NCI-H2227 (cell line): ENCODE measurements around the gene MLPH.

Experiments used
- DNase-seq: peaks from one replicate; lab custom pipeline; 2025; ENCODE audit not compliant: unreplicated experiment; lab: John Stamatoyannopoulos, UW

Gene MLPH

GRCh38 chr2:237475704-237476141 is 11.3 kb upstream of the MLPH start:
- DNase-seq, result no peak

GRCh38 chr2:237478095-237478494 is 9.0 kb upstream of the MLPH start:
- DNase-seq, result no peak

DNA sequence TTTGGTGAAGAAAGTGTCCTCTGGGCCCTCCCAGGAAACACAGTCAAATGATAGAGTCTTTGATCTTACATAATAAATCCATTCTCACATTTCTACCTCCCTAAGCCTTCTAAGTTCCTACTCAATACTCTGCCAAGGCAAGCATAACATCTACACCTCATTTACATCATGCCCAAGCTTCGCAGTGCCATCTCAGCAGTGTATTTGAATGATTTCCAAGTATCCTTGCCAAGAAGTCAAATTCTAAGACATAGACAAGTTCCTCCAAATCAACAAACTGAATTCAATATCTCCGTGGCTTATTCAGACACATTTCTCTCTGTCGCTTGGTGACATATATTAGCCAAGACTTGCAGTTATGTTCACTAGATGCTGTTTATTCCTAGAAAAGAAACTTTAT is 8.1 kb upstream of the MLPH start:
- no peak for DNase-seq

- DNase-seq, result no peak
Measured at GRCh38 chr2:237479747-237480146, 7.3 kb upstream of the MLPH start.

DNA sequence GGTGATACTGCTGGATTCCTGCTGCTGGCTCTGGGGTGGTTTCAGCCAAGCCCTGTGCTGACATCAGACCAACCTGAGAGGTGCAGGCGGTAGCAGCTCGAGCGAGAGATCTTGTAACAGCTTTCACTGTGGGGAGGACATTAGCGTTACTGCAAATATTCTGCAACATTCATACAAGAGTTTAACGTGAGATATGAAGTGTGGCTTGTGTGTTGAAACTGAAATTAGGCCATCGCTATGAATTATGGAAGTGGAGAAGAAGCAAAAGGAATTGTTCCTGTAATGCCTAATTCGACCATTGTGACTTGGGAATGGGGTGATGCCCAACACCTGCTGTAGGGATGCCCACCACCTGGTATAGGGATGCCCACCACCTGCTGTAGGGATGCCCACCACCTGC is 6.5 kb upstream of the MLPH start:
- no peak for DNase-seq

DNA sequence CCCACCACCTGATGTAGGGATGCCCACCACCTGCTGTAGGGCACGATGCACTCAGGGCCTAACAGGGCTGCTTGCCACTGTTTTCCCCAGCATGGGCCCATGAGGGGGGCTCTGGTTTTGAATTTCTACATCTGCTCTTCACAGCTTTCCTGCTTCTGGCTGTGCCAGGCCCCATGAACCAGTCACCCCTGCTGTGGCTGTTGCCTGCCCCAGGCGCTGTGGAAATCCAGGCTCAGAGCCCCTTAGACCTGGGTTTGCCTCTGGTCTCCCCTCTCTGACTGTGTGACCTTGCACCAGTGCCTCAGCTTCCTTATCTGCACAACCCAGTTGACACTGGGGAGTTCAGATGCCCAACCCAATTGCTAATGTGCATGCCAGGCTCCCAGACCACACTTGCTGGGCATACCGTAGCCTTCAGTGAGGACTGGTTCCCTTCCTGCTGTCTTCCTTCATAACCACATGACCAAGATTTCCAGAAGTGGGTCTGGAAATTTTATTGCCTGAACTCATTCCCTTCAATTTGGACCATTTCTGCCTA is 6.0 kb upstream of the MLPH start:
- DNase-seq, result no peak

- no peak for DNase-seq
Measured at GRCh38 chr2:237482485-237482884, 4.6 kb upstream of the MLPH start.

DNA sequence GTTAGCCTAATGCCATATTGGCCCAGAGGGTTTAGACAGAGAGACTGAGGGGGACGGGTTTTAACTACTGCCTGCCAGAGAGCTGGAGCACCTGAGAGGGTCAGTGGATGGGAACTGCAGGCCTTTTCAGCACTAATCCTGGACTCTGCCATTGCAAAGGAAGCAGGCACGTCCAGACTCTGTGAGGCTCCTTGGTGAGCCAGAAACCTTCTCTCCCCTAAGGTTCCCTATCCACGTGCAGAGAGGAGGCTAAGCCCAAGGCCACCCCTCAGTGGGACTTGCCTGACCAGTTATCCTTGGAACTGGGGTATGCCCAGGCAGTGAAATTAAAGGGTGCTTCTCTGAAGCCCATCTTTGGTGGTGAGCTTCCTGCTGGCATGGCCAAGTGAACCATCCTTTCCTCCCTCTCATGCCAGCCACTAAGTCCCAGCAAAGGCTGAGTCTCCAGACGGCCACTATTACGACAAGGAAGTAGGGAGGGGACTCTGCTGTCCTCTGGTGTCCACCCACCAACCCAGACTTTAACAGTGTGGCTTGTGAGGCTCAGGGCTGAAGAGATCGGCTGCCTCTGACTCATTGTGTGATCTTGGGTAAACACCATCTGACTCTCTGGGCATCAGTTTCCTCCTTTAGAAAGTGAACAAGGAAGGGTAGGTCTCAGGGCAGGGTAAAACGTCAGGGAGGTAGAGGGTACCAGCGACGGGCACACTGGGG is 3.9 kb upstream of the MLPH start:
- no peak for DNase-seq

DNA sequence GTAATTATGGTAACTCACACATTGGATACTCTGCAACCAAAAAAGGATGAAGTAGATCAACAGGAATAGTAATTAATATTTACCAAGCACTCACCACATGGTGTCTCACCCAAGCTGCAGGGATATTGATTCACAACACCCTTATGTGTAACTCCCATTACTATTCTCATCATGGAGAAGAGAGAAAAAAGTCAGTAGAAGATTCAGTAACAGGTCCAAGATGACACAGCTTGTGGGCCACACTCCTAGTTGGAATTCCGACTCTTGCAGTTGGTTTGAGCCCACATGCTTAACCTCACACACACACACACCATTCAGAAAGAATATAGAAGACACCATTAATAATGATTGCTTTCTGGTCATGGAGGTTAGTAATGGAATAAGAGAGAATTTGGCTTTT is 1.7 kb upstream of the MLPH start:
- DNase-seq, result no peak

DNA sequence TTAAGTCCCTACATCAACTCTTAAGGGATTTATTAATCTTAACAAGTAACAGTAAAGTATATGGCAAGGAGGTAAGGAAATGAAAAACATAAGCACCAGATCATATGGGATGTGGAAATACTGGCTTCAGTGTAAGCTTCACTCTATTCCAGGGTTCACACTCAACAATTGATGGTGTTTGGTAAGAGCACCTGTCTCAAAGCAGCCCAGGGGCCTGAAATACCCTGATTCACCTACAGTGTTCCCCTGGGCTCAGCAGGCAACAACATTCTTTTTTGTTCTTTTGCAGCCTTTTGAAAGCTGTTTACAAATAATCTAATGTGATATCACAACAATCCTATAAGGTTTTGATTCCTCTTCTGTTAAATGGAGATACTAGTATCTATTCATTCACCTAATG is 1.2 kb upstream of the MLPH start:
- DNase-seq, result no peak

GRCh38 chr2:237486334-237486818 is 675 bp upstream of the MLPH start:
- DNase-seq, result no peak

DNA sequence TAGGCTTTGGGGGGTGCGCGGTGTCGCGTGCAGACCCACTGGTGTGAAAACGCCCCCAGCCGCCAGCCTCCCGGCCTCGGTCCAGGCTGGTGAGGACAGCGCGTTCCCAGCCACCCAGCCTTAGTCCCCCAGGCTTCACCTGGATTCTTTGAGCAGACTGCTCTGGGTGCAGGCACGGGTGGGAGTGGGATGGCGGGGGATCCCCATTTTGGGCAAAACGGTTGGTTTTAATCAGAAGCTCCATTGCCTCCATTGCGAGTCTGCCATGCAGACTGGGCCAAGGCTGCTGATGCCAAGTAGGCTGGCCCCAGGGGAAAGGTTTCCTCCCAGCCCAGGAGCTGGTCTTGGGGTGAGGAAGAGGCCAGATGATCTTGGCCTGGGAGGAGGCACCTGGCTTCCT is 445 bp downstream of the MLPH start:
- DNase-seq, result no peak

DNA sequence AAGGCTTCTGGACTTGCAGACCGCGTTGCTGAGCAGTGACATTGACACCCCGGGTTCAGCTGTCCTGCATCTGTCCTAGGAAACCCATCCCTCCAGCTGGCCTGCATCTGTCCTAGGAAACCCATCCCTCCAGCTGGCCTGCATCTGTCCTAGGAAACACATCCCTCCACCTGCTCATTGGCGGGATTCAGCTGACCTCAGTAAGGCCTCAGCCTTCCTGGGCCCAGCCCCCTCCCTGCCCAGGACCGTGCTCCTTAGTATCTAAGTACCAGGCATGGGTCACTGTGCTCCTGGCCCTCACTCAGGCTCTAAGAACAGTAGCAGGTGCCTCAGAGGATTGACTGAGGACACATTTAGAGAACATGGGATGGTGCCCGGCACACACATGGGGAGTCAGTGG is 1.2 kb downstream of the MLPH start:
- no peak for DNase-seq

DNA sequence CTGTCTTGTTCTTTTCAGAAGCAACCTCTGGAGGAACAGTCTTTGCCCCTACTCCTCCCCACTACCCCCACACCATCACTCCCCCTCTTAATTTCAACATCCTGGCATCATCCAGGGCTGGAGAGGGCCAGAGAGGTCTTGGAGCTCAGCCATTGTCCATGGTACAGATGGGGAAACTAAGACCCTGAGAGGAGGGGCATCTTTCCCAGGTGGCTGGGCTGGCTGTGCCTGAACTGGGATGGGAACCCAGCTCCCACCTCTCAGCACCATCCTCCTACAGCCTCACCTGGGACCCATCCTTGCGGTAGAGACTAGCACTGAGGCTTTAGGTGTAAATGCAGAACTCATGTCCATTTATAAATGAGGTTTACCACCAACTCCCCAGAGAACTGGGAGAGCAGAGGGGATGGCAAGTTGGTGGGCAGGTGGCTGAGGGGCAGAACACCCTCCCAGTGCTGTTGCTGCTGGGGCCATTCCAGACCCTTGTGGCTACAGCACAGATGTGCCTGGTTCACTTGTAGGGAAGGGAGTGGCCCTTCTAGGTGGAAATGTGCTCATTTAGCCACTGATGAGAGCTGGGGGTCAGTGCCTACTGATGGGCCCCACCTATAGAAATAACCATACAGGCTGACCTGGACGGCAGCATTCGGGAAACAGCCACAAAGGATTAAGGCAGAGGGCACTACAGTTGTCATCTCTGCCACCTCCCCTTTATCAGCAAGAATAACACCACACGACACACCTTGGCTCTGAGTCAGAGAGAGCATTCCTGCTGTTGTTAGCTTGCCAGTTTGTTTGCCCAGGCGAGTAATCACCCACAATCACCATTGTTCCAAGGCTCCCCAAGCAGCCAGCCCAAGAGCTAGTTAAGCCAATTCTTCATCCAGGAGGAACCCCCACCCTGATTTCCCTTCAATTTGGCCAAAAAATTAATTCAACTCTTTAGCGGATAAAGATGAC is 2.1 kb downstream of the MLPH start:
- DNase-seq, result no peak

- DNase-seq, result no peak
Measured at GRCh38 chr2:237490009-237490711, 3.1 kb downstream of the MLPH start.

DNA sequence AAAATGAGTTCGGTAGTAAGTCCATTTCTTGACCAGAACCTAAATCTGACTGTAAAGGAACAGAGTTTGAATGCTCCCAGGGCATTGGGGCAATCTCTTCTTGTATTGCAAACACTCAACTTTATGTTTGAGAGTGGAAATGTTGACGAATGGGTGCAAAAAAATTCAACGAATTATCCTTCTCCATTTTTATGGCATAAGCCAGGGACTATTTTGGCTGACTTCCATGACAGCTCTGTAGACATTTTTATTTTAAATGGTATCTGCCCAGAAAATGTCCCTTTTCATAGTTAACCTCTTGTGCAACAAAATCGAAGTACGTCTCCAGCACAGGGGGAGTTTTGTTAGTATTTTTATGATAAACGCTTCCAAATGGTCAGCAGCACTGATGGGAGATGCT is 3.7 kb downstream of the MLPH start:
- DNase-seq, result no peak

DNA sequence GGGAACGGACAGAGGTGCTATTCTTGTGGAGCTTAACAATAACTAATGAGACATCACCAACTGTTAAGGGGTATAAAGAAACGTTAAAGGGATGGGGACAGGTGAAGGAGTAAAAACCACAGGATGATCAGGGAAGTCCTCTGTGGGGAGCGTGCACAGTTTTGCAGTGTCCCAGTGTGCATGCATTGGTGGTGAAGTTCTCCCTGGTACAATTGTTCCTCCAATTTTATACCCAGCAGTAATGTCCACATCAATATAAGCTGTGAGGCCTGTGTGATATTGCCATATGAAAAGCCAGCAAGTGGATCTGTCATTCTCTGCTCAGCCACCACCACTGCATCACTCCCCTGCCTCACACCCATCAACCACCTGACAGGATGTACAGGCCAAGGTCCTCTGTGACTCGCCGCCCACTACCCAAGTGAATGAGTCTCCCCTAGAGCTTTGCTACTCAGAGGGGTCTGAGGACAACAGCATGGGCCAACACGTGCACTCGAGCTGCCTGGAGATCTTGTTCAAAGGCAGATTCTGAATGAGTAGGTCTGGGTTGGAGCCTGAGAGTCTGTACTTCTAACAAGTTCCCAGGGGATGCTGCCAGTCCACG is 4.6 kb downstream of the MLPH start:
- no peak for DNase-seq

DNA sequence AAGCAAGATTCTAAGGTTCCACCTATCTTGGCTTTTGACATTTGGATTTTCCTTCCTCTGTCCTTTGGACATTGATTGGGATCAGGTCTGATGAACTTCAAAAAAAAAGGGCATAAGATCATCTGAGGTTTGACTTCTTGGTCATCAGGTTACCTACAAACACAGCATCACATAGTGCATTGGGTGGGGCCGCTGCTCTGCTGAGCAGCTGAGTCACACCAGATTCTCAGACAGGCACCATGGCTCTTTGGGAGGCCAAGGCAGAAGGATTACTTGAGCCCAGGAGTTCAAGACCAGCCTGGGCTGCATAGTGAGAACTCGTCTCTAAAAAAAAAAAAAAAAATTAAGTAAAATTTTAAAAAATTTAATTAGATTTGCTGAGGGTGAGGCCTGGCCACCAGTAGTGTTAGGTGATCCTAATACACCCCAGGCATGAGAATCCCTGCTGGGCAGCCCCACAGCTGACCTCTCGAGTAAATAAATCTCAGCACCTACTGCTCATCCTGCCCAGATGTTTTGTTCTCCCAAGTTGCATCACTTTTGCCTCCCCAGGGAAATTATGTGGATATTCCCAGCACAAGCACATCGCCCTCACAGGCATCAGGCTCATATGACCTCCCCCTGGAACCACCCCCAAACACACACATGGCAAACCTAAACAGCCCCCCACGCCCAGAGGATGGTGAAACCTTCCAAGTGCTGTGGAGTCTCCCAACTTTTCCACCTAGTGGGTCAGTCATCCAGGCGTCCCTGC is 5.3 kb downstream of the MLPH start:
- no peak for DNase-seq

DNA sequence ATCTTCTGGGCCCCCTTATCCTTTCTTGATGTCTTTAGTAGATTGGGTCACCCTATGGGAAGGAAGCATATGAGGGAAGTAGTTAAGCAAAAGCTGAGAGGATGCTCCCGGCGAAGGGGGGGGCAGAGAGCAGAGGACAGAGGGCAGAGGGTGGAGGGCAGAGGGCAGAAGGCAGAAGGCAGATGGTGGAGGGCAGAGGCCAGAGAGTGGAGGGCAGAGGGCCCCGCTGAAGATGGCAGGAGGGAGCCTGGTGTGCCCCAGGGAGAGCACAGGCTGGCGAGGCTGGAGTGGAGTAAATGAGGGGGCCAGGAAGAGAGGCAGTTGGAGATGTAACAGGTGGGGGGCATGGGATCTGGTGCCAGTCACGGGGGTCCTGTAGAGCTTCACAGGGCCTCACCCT is 7.0 kb downstream of the MLPH start:
- DNase-seq, result no peak

DNA sequence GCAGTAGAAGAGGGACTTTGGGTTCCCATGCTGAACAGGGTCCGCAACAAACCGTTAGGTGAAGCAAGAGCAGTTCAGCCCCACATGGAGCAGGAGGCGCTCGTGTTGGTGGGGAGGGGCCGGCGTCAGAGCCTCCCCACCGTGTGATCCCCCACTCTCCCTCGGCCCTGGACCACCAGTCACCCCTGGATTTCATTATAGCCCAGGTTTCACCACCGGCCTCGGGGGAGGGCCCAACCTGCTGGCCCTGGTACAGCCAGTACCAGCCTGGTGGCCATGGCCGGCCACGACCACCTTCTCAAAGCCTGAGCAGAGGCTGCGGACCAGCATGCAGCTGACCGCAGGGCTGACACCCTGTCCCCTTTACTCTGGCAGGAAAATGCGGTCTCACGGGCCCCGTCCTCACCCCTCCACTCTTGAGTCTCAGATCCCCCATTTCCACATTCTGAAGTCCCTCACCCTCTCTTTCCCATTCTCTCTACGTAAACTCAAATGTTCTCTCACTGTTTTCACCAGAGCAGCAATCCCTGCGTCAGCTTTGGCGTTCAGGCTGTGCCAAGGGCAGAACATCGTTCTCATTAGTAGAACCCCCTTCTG is 8.6 kb downstream of the MLPH start:
- no peak for DNase-seq
